ENCODE results near the gene BMPR1A.
A peak's percentile ranks its signal among the peaks of the same experiment; 100 is the strongest.
"Not testable (repeated sequence)": the region's sequence is repeated elsewhere in the genome, so short reads cannot be mapped to it uniquely, and the experiment has no call there.

Gene BMPR1A

GRCh38 chr10:86888585-86889381 is 132.4 kb downstream of the BMPR1A start:
- DNase-seq (ENCODE audit: low spot score) = peak; percentile 9

GRCh38 chr10:86889997-86890396 is 133.6 kb downstream of the BMPR1A start:
- no peak for DNase-seq (ENCODE audit: low spot score)

DNA sequence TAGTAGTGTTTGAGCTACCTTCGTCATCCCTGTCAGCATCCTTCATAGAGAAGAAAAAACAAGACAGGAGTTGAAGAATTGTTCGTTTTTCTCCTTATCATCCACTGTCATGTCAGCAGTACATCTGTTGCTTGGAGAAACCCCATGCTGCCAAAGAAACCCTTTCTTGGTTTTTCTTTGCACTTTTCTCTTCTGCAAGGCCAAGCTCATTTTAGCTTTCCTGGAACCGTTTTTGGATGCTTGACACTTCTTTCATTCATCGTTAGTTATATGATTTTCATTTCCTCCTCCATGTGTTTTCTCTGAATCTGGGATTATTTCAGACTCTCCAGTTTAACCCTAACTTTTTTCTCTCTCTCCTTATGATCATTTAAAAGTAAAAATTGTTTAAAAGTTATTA is 142.1 kb downstream of the BMPR1A start:
- no peak for DNase-seq (ENCODE audit: low spot score)

GRCh38 chr10:86899132-86899531 is 142.7 kb downstream of the BMPR1A start:
- no peak for DNase-seq (ENCODE audit: low spot score)

DNA sequence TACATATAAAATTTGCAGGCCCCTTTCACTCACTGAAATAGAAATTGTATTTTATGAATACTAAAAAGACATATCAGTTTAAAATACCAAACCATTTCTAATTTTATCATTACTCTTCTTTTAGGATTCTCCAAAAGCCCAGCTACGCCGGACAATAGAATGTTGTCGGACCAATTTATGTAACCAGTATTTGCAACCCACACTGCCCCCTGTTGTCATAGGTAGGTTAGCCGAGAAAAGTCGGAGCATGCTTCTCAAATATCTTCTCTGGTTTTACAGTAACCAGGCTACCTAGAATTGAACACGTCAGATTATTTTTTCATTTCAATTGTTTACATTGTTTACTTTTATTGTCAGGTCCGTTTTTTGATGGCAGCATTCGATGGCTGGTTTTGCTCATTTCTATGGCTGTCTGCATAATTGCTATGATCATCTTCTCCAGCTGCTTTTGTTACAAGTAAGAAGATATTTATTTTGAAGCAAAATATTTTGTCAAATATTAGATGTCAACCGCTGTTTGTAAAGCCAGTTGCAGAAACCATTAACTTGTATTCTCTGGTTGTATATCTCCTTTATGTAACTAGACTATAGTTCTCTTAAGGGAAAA is 143.4 kb downstream of the BMPR1A start:
- DNase-seq (ENCODE audit: low spot score) = peak; percentile 44

DNA sequence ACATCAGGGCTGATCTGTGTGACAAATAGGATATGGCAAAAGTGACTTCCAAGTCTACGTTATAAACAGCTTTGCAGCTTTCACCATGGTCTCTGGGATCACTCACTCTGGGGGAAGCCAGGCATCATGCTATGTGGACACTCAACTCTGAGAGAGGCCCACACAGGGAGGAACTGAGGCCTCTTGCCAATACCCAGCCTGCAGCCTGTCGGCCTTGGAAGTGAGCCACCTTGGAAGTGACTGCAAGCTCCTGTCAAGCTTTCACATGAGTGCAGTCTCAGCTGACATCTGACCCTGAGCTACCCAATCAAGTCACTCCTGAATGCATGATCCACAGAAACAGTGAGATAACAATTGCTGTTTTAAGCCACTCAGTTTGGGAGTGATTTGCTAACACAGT is 144.5 kb downstream of the BMPR1A start:
- no peak for DNase-seq (ENCODE audit: low spot score)

DNA sequence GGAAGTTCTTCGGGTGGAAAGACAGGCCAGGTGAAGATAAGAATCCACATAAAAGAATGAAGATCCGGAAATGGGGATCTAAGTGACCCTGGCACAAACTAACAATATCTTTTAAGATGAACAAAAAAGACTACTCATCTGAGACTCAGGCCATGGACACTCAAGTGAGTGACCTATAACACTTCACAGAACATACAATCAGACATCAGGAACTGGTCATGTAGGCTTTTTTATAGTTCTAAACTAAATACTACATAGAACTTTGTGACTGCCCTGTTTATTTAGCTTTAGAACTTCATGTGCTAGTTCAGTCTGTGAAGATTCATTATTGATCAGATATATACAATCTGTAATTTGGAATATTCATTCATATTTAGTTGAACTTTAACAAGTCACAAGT is 148.2 kb downstream of the BMPR1A start:
- DNase-seq (ENCODE audit: low spot score) = no peak

DNA sequence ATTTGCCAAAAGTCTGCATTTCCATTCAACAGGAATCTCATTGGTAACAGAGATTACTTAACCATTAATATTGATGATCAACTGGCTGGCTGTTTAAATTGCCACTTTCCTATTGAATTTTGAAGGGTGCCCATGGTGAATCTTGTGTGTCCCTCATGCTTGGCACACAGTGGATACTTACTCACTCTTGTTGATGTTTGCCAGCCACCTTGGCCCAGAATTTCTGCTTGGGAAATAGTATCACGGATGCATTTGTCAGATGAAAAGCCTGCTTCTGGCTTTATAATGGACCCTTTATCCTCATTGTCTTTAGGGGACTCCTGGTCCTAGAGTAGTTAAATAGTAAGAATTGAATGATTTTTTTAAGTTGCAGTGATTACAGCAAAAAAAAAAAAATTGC is 149.0 kb downstream of the BMPR1A start:
- DNase-seq (ENCODE audit: low spot score) = no peak

DNA sequence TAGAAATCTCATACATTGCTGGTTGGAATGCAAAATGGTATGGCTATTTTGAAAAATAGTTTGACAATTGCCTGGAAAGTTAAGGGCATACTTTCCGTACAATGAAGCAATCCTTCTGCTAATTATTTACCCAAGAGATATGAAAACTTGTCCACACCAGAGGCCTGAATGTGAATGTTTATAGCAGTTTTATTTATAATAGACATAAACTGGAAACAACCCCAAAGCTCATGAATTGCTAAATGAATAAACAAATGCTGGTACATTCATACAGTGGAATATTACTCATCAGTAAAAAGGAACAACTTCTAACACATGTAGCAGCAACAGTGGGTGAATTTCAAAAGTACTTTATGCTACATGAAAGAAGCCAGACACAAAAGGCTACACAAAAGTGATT is 158.3 kb downstream of the BMPR1A start:
- no peak for DNase-seq (ENCODE audit: low spot score)

DNA sequence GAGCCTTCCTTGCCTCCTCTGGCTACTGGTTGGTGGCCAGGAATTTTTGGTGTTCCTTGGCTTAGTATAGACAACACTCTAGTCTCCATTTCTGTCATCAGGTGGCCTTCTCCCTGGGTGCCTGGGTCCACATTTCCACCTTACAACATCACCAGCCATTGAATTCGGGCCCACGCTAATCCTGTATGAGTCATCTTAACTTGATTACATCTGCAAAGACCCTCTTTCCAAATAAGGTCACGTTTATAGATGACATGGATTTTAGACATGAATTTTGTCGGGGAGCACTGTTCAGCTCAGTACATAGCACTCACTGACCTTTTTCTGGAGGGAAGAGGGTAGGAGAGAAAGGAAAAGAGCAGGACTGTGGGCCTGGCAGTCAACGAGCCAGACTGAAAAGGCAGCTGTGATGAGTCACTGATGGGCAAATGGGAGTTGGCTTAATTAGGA is 161.6 kb downstream of the BMPR1A start:
- DNase-seq (ENCODE audit: low spot score) = no peak

DNA sequence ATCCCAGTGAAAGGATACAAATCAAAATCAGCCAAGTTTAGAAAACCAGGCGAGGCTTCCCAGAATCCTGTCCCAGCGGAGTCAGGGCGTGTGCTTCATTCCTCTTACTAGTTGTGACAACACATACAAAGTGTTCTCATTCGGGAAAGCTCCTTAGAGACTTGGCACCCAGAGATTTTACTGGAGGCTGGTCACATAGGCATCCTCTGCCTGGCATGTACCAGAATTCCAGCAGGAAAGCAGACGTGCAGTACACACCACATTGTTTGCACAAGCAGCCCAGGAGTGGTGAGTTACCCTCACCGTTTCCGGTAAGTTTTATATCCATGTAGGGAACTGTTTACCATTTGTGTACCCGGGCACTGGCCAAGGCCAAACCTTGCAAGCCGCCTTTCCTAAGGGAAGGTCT is 166.1 kb downstream of the BMPR1A start:
- DNase-seq (ENCODE audit: low spot score) = no peak

DNA sequence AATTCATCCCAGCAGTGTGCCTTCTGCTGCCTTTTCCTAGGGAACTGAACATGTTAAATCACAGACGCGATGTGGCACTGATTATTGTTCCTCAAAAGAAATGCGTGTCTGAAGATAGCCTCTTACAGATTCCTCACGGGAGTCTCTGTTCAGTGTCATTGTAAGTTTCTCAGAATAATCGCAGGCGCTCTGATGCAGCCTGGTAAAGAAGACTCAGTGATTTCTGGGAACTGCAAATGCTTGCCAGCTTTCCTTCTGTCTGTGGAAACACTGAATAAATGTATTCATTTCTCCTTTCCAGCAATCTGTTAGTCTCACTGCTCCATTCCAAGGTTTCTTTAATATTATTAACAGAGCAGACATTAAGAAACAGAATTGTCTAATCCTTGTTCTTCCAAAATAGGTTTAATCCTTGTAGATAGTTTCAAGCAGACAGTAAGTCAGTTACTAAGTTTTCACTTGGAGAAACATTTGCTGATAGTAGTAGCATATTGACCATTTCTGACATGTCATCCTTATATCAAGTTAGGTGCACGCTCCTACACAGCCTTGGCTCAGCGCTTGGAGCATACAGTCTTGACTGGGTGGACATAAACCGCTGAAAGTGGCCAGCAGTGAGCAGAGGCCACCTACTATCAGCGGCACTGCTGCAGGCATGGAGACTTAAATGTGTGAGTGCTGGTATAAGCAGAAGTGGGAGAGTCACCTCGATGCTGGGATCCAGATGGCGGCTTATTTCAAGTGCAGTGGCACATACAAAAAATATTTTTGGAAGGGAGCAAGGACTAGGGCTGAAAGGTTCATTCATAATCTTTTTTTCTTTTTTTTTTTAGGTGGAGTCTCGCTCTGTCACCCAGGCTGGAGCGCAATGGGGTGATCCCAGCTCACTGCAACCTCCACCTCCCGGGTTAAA is 173.3 kb downstream of the BMPR1A start:
- DNase-seq (ENCODE audit: low spot score) = no peak

GRCh38 chr10:86931872-86932271 is 175.5 kb downstream of the BMPR1A start:
- no peak for DNase-seq (ENCODE audit: low spot score)

DNA sequence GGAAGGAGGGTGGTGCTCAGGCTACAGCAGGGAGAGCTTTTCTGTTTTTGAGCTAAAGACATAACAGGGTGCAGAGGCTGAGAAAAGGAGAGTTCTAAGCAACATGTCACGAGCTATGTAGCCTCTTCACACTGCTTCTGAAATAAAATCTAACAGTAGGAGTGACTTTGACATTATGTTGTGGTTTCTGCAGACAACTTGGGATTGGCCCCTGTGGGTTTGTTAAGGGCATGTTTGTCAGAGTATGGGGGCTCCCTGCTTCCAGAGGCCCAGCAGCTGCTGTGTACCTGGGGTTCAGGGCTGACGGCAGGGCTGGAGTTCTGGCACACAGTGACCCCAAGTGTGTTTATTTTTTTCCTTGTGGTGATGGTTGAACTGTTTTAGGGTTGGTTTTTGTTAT is 176.3 kb downstream of the BMPR1A start:
- DNase-seq (ENCODE audit: low spot score) = no peak

GRCh38 chr10:86934162-86934711 is 177.8 kb downstream of the BMPR1A start:
- DNase-seq (ENCODE audit: low spot score) = not testable (repeated sequence)

GRCh38 chr10:86936661-86937501 is 180.5 kb downstream of the BMPR1A start:
- no peak for DNase-seq (ENCODE audit: low spot score)

DNA sequence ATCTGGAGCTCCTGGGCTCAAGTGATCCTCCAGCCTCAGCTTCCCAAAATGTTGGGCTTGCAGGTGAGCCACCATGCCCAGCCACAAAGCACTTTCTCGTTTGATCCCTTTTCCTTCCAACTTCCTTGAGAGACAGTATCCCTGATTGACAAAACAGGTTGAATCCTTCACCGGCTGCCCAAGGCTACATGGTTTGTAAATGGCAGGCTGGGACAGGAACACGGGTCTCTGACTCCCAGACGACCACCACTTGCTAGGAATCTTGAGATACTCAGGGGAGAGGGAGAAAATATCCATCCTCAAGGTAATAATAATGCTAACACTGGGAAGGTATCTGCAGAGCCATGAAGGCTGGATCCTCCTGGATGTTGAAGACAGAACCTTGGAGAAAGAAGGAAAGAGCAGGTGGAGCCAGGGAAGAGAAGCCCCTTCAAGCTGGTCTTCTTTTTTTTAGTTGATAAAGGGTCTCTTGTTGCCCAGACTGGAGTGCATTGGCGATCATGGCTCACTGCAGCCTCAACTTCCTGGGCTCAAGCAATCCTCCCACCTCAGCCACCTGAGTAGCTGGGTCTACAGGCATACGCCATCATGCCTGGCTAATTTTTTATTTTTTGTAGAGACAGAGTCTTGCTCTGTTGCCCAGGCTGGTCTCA is 181.2 kb downstream of the BMPR1A start:
- DNase-seq (ENCODE audit: low spot score) = no peak

GRCh38 chr10:86938260-86938659 is 181.8 kb downstream of the BMPR1A start:
- no peak for DNase-seq (ENCODE audit: low spot score)

GRCh38 chr10:86940076-86940475 is 183.7 kb downstream of the BMPR1A start:
- not testable (repeated sequence) for DNase-seq (ENCODE audit: low spot score)

- DNase-seq (ENCODE audit: low spot score) = no peak
These were observed 184.3 kb downstream of the BMPR1A start for GRCh38 chr10:86940677-86941076.

DNA sequence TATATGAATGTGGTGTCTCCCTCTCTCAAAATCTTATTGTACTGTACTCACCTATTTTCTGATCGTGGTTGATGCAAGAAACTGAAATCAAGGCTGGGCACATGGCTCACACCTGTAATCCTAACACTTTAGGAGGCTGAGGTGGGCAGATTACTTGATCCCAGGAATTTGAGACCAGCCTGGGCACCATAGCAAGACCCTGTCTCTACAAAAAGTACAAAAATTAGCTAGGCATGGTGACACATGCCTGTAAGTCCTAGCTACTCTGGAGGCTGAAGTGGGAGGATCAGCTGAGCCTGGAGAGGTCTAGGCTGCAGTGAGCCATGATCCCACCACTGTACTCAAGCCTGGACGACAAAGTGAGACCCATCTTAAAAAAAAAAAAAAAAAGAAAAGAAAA is 185.0 kb downstream of the BMPR1A start:
- no peak for DNase-seq (ENCODE audit: low spot score)
